HepG2 (cell line): Measurements from ENCODE around the gene PRR15L. TPM values are rescaled to one million over a fixed set of nuclear protein-coding genes. Genes with fewer than 3 reads are reported as not detected.

Experiments used
- CHCHD3 ChIP-seq: sonication (generic); formaldehyde crosslinking; IDR thresholded peaks from 2 replicates; pipeline ENCODE4 v1.8.0; 2022; ENCODE audit warnings: mild to moderate bottlenecking, missing genetic modification reagents, moderate library complexity
- HES4 ChIP-seq: sonication (generic); formaldehyde crosslinking; IDR thresholded peaks from 2 replicates; pipeline ENCODE4 v1.9.0; 2021; ENCODE audit warnings: mild to moderate bottlenecking, missing genetic modification reagents, borderline replicate concordance
- KLF15 ChIP-seq: sonication (generic); formaldehyde crosslinking; IDR thresholded peaks from 2 replicates; pipeline ENCODE4 v1.8.1; 2023; ENCODE audit warnings: borderline replicate concordance, mild to moderate bottlenecking, inconsistent platforms, missing genetic modification reagents, mixed read lengths
- MXD4 ChIP-seq: IDR thresholded peaks from 2 replicates; pipeline ENCODE4 v1.6.1; 2016; ENCODE audit warnings: mild to moderate bottlenecking, missing biosample characterization, missing genetic modification reagents
- NFYC ChIP-seq: IDR thresholded peaks from 2 replicates; pipeline ENCODE4 v1.6.1; 2016; ENCODE audit warnings: missing genetic modification reagents, missing compliant biosample characterization
- PTBP1 ChIP-seq: fragments of 200-400 bp; formaldehyde crosslinking; IDR thresholded peaks from 2 replicates; pipeline ENCODE4 v1.6.1; 2018; ENCODE audit warnings: low read length, low read depth; ENCODE audit not compliant: poor library complexity, severe bottlenecking
- RORA ChIP-seq: sonication (generic); formaldehyde crosslinking; IDR thresholded peaks from 2 replicates; pipeline ENCODE4 v1.5.0; 2020; ENCODE audit warnings: mild to moderate bottlenecking, missing genetic modification reagents, moderate library complexity
- RXRB ChIP-seq: IDR thresholded peaks from 2 replicates; pipeline ENCODE4 v1.6.1; 2016; ENCODE audit warnings: borderline replicate concordance, missing genetic modification reagents, missing compliant biosample characterization
- SALL1 ChIP-seq: sonication (generic); formaldehyde crosslinking; IDR thresholded peaks from 2 replicates; pipeline ENCODE4 v1.8.0; 2022; ENCODE audit warnings: mild to moderate bottlenecking, missing genetic modification reagents
- SIN3B ChIP-seq: fragments of 150-350 bp; IDR thresholded peaks from 2 replicates; pipeline ENCODE4 v1.6.1; 2014; ENCODE audit warnings: low read length
- SRF ChIP-seq: IDR thresholded peaks from 2 replicates; pipeline ENCODE4 v1.6.1; 2011; ENCODE audit warnings: mild to moderate bottlenecking, low read depth, low read length, moderate library complexity
- TOPORS ChIP-seq: sonication (generic); formaldehyde crosslinking; IDR thresholded peaks from 2 replicates; pipeline ENCODE4 v1.8.0; 2023; ENCODE audit warnings: mild to moderate bottlenecking, missing genetic modification reagents
- U2AF2 ChIP-seq: fragments of 200-400 bp; formaldehyde crosslinking; IDR thresholded peaks from 2 replicates; pipeline ENCODE4 v1.6.1; 2017; ENCODE audit warnings: low read depth, mild to moderate bottlenecking, low read length
- XRCC5 ChIP-seq: fragments of 200-400 bp; formaldehyde crosslinking; optimal IDR thresholded peaks from 2 replicates; pipeline ENCODE3; 2017; ENCODE audit warnings: mild to moderate bottlenecking, low read length
- ZFP62 ChIP-seq: sonication (generic); formaldehyde crosslinking; IDR thresholded peaks from 2 replicates; pipeline ENCODE4 v1.4.0; 2020; ENCODE audit warnings: missing genetic modification reagents
- ZNF614 ChIP-seq: IDR thresholded peaks from 2 replicates; pipeline ENCODE4 v1.6.1; 2018; ENCODE audit warnings: missing biosample characterization, missing genetic modification reagents, inconsistent platforms, borderline replicate concordance
- ZNF772 ChIP-seq: sonication (generic); formaldehyde crosslinking; IDR thresholded peaks from 2 replicates; pipeline ENCODE4 v1.5.0; 2020; ENCODE audit warnings: mild to moderate bottlenecking, missing genetic modification reagents
- polyA plus RNA-seq, 8 experiments: library from polyadenylated mRNA; depleted of rRNA in 3 of 8; stranded (reverse) in 7 of 8; unstranded in 1 of 8; fragments of >200 nt; fragmentation: Illumina TruSeq in 4 of 8; extraction: Trizol in 4 of 8; gene quantifications; 2 replicates each; pipeline versions ENCODE4 v1.2.1 to v1.2.3, GENCODE V29; 2011 to 2016; ENCODE audit warnings: low read depth in 4 of 8, missing spikeins in 1 of 8, mixed read lengths in 1 of 8; ENCODE audit not compliant: insufficient read depth in 1 of 8
- total RNA-seq, 5 experiments: library from RNA; depleted of rRNA; stranded (reverse); fragments of >200 nt; fragmentation: Illumina TruSeq; extraction: Trizol; gene quantifications; 2 replicates each; pipeline ENCODE4 v1.2.3, GENCODE V29; 2016; ENCODE audit warnings: low read depth in 1 of 5
- TF ChIP-seq, protein P1 (sequence below): sonication (generic); formaldehyde crosslinking; IDR thresholded peaks from 2 replicates; pipeline ENCODE4 v1.9.0; 2021; ENCODE audit warnings: missing genetic modification reagents, mild to moderate bottlenecking, borderline replicate concordance
- TF ChIP-seq, protein P2 (sequence below): sonication (generic); formaldehyde crosslinking; conservative IDR thresholded peaks from 2 replicates; pipeline ENCODE4 v1.4.0; 2020; ENCODE audit warnings: mild to moderate bottlenecking, missing genetic modification reagents, moderate library complexity
- TF ChIP-seq, protein P3 (sequence below): IDR thresholded peaks from 2 replicates; pipeline ENCODE4 v1.6.1; 2016; ENCODE audit warnings: mild to moderate bottlenecking, missing biosample characterization, missing genetic modification reagents
- TF ChIP-seq, protein P4 (sequence below): sonication (generic); formaldehyde crosslinking; IDR thresholded peaks from 2 replicates; pipeline ENCODE4 v1.5.0; 2020; ENCODE audit warnings: mild to moderate bottlenecking, missing genetic modification reagents, borderline replicate concordance

Gene PRR15L
- total and polyA plus RNA-seq, 2 of the 13 experiments (the other 11 are each of a cell fraction or from before 2014, with no cell fraction given): 0.44 to 2.0 TPM

DNA sequence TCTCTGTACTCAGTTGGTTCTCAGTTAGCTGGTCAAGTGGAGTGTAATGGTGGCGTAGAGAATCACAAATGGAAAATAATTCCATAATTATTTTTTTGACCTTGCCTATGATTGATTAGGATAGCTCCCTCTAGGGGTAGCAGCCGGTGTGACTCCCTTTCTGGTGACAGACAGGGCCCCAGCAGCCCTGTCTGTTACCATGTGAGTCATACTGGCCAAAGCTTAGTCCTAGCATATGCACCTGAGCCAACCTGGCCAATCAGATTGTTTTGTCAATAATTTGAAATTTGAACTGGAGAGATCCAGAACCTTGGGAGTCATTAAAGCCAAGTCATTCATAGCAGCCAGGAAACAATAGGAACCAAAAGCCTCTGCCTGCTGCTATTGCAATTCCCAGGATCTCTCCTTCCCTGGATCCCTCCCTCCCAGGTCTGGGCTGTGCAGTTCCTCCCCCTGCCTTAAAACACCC, 10.7 kb downstream of the PRR15L start (continued):
- TF ChIP-seq, protein P1, sequence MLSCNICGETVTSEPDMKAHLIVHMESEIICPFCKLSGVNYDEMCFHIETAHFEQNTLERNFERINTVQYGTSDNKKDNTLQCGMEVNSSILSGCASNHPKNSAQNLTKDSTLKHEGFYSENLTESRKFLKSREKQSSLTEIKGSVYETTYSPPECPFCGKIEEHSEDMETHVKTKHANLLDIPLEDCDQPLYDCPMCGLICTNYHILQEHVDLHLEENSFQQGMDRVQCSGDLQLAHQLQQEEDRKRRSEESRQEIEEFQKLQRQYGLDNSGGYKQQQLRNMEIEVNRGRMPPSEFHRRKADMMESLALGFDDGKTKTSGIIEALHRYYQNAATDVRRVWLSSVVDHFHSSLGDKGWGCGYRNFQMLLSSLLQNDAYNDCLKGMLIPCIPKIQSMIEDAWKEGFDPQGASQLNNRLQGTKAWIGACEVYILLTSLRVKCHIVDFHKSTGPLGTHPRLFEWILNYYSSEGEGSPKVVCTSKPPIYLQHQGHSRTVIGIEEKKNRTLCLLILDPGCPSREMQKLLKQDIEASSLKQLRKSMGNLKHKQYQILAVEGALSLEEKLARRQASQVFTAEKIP (CRISPR knock-in tag): no peak
- TF ChIP-seq RXRB (peak; percentile 44; the same call in 1 of the 2 replicates), CHCHD3 (CRISPR knock-in tag) (no peak), SIN3B (peak; percentile 84; the same call in 1 of the 2 replicates), ZNF614 (CRISPR knock-in tag) (no peak), ZNF772 (CRISPR knock-in tag) (0 out of 2 replicates have a peak, but pooled peaks have one; percentile 51), SRF (no peak), MXD4 (no peak), ZFP62 (CRISPR knock-in tag) (no peak), TOPORS (no peak), KLF15 (CRISPR knock-in tag) (no peak), PTBP1 (no peak), XRCC5 (peak; percentile 71), RORA (no peak), NFYC (CRISPR knock-in tag) (peak; percentile 83), SALL1 (CRISPR knock-in tag) (peak; percentile 33; the same call in 1 of the 2 replicates), U2AF2 (no peak), HES4 (no peak)
- TF ChIP-seq, protein P2, sequence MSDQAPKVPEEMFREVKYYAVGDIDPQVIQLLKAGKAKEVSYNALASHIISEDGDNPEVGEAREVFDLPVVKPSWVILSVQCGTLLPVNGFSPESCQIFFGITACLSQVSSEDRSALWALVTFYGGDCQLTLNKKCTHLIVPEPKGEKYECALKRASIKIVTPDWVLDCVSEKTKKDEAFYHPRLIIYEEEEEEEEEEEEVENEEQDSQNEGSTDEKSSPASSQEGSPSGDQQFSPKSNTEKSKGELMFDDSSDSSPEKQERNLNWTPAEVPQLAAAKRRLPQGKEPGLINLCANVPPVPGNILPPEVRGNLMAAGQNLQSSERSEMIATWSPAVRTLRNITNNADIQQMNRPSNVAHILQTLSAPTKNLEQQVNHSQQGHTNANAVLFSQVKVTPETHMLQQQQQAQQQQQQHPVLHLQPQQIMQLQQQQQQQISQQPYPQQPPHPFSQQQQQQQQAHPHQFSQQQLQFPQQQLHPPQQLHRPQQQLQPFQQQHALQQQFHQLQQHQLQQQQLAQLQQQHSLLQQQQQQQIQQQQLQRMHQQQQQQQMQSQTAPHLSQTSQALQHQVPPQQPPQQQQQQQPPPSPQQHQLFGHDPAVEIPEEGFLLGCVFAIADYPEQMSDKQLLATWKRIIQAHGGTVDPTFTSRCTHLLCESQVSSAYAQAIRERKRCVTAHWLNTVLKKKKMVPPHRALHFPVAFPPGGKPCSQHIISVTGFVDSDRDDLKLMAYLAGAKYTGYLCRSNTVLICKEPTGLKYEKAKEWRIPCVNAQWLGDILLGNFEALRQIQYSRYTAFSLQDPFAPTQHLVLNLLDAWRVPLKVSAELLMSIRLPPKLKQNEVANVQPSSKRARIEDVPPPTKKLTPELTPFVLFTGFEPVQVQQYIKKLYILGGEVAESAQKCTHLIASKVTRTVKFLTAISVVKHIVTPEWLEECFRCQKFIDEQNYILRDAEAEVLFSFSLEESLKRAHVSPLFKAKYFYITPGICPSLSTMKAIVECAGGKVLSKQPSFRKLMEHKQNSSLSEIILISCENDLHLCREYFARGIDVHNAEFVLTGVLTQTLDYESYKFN (CRISPR knock-in tag): no peak; the same call in 1 of the 2 replicates
- TF ChIP-seq, protein P3, sequence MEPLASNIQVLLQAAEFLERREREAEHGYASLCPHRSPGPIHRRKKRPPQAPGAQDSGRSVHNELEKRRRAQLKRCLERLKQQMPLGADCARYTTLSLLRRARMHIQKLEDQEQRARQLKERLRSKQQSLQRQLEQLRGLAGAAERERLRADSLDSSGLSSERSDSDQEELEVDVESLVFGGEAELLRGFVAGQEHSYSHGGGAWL: no peak
- TF ChIP-seq, protein P4, sequence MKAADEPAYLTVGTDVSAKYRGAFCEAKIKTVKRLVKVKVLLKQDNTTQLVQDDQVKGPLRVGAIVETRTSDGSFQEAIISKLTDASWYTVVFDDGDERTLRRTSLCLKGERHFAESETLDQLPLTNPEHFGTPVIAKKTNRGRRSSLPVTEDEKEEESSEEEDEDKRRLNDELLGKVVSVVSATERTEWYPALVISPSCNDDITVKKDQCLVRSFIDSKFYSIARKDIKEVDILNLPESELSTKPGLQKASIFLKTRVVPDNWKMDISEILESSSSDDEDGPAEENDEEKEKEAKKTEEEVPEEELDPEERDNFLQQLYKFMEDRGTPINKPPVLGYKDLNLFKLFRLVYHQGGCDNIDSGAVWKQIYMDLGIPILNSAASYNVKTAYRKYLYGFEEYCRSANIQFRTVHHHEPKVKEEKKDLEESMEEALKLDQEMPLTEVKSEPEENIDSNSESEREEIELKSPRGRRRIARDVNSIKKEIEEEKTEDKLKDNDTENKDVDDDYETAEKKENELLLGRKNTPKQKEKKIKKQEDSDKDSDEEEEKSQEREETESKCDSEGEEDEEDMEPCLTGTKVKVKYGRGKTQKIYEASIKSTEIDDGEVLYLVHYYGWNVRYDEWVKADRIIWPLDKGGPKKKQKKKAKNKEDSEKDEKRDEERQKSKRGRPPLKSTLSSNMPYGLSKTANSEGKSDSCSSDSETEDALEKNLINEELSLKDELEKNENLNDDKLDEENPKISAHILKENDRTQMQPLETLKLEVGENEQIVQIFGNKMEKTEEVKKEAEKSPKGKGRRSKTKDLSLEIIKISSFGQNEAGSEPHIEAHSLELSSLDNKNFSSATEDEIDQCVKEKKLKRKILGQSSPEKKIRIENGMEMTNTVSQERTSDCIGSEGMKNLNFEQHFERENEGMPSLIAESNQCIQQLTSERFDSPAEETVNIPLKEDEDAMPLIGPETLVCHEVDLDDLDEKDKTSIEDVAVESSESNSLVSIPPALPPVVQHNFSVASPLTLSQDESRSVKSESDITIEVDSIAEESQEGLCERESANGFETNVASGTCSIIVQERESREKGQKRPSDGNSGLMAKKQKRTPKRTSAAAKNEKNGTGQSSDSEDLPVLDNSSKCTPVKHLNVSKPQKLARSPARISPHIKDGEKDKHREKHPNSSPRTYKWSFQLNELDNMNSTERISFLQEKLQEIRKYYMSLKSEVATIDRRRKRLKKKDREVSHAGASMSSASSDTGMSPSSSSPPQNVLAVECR: peak; percentile 70
